HEK293 (cell line): ENCODE measurements around the gene GXYLT1.

Experiments used
- CTCF ChIA-PET: fragments of 350-600 bp; formaldehyde crosslinking; extraction: SDS; loops from one replicate; lab custom pipeline; 2021; ENCODE audit warnings: antibody characterized with exemption; lab: Yijun Ruan, JAX
- POLR2A ChIA-PET: fragments of 300-600 bp; formaldehyde crosslinking; extraction: SDS; loops from one replicate; lab custom pipeline; 2020; ENCODE audit warnings: antibody characterized with exemption, inconsistent platforms; lab: Yijun Ruan, JAX
- H3K27ac ChIP-seq: fragments of 200-500 bp; sonication (Bioruptor generic); 2 replicates; pipeline ENCODE4 v1.5.1; 2014; ENCODE audit warnings: low read depth, low read length, control low read depth, inconsistent platforms; ENCODE audit errors: extremely low read depth
- H3K36me3 ChIP-seq, 2 experiments: fragments of 200-500 bp in 1 of 2; sonication (Bioruptor generic) in 1 of 2; 1 replicate in 1 of 2; 2 replicates in 1 of 2; pipeline ENCODE4 v1.5.1; 2014 to 2017; ENCODE audit warnings: inconsistent platforms in 2 of 2, low read length in 2 of 2; ENCODE audit not compliant: control insufficient read depth in 2 of 2, insufficient read depth in 1 of 2
- H3K4me1 ChIP-seq: fragments of 200-500 bp; sonication (Bioruptor generic); 2 replicates; pipeline ENCODE4 v1.5.1; 2014; ENCODE audit warnings: mild to moderate bottlenecking, low read length, inconsistent platforms; ENCODE audit not compliant: control insufficient read depth, insufficient read depth
- H3K4me3 ChIP-seq: 2 replicates; pipeline ENCODE4 v1.5.1; 2011; ENCODE audit warnings: low read depth, mild to moderate bottlenecking, control low read depth, low read length, moderate library complexity
- H3K9me3 ChIP-seq: fragments of 200-500 bp; sonication (Bioruptor generic); 2 replicates; pipeline ENCODE4 v1.5.1; 2014; ENCODE audit warnings: low read depth, low read length, inconsistent platforms; ENCODE audit not compliant: control insufficient read depth, insufficient read depth
- KLF7 ChIP-seq: fragments of 450-650 bp; formaldehyde crosslinking; IDR thresholded peaks from 2 replicates; pipeline ENCODE4 v1.5.1; 2016; ENCODE audit warnings: missing biosample characterization, missing genetic modification characterization, borderline replicate concordance
- PRDM1 ChIP-seq: fragments of 450-650 bp; formaldehyde crosslinking; IDR thresholded peaks from 2 replicates; pipeline ENCODE4; 2016; ENCODE audit warnings: missing biosample characterization, missing genetic modification characterization
- SCRT2 ChIP-seq: fragments of 450-650 bp; formaldehyde crosslinking; IDR thresholded peaks from 2 replicates; pipeline ENCODE4 v1.5.1; 2016; ENCODE audit warnings: missing biosample characterization, missing genetic modification characterization
- ZNF138 ChIP-seq: fragments of 450-650 bp; formaldehyde crosslinking; IDR thresholded peaks from 2 replicates; pipeline ENCODE4 v1.5.1; 2016; ENCODE audit warnings: missing biosample characterization, missing genetic modification characterization, borderline replicate concordance
- ZNF146 ChIP-seq: fragments of 450-650 bp; formaldehyde crosslinking; IDR thresholded peaks from 2 replicates; pipeline ENCODE4 v1.5.1; 2016; ENCODE audit warnings: missing biosample characterization, missing genetic modification characterization
- ZNF335 ChIP-seq: fragments of 450-650 bp; formaldehyde crosslinking; conservative IDR thresholded peaks from 2 replicates; pipeline ENCODE4 v1.5.1; 2016; ENCODE audit warnings: missing biosample characterization, missing genetic modification characterization
- ZNF341 ChIP-seq: fragments of 450-650 bp; formaldehyde crosslinking; IDR thresholded peaks from 2 replicates; pipeline ENCODE4; 2016; ENCODE audit warnings: low read depth, missing biosample characterization, missing genetic modification characterization
- ZNF416 ChIP-seq: fragments of 450-650 bp; formaldehyde crosslinking; IDR thresholded peaks from 2 replicates; pipeline ENCODE4 v1.5.1; 2016; ENCODE audit warnings: missing biosample characterization, missing genetic modification characterization
- ZNF560 ChIP-seq: fragments of 450-650 bp; formaldehyde crosslinking; IDR thresholded peaks from 2 replicates; pipeline ENCODE4 v1.5.1; 2017; ENCODE audit warnings: missing biosample characterization, missing genetic modification characterization, borderline replicate concordance
- ZSCAN30 ChIP-seq: fragments of 450-650 bp; IDR thresholded peaks from 2 replicates; pipeline ENCODE4 v1.5.1; 2018; ENCODE audit warnings: missing biosample characterization, mild to moderate bottlenecking, missing genetic modification characterization, moderate library complexity
- TF ChIP-seq, protein P1 (sequence below): fragments of 450-650 bp; formaldehyde crosslinking; IDR thresholded peaks from 2 replicates; pipeline ENCODE4 v1.5.1; 2017; ENCODE audit warnings: missing biosample characterization, missing genetic modification characterization
- TF ChIP-seq, protein P2 (sequence below): fragments of 450-650 bp; formaldehyde crosslinking; IDR thresholded peaks from 2 replicates; pipeline ENCODE4 v1.5.1; 2016; ENCODE audit warnings: missing biosample characterization, missing genetic modification characterization
- TF ChIP-seq, protein P3 (sequence below): fragments of 450-650 bp; formaldehyde crosslinking; conservative IDR thresholded peaks from 2 replicates; pipeline ENCODE4 v1.5.1; 2016; ENCODE audit warnings: low read depth, missing biosample characterization, missing genetic modification characterization
- TF ChIP-seq, protein P4 (sequence below): fragments of 450-650 bp; formaldehyde crosslinking; IDR thresholded peaks from 2 replicates; pipeline ENCODE4 v1.5.1; 2016; ENCODE audit warnings: missing biosample characterization, missing genetic modification characterization, borderline replicate concordance
- TF ChIP-seq, protein P5 (sequence below): fragments of 450-650 bp; formaldehyde crosslinking; IDR thresholded peaks from 2 replicates; pipeline ENCODE4 v1.5.1; 2016; ENCODE audit warnings: missing biosample characterization, missing genetic modification characterization
- TF ChIP-seq, protein P6 (sequence below): fragments of 450-650 bp; formaldehyde crosslinking; IDR thresholded peaks from 2 replicates; pipeline ENCODE4 v1.5.0; 2017; ENCODE audit warnings: missing biosample characterization, missing genetic modification characterization, borderline replicate concordance

Gene GXYLT1

DNA sequence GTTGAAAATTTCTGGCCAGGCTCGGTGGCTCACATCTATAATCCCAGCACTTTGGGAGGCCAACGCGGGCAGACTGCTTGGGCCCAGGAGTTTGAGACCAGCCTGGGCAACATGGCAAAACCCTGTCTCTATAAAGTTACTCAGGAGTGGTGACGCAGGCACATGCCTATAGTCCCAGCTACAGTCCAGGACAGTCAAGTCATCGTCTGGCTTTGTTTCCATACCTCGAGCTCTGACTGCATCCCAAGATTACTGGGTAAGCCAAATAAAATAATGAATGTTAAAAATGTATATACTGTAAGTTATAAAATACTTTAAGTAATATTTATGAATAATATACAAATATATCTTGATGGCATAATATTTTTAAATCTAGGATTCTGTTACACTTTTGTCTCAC is 23.0 kb upstream of the GXYLT1 start:
- POLR2A ChIA-PET: interaction anchor here (0.7 kb wide), 1 partner anchor 16 kb away, joined by 5 read pairs; no protein-coding TSS in a partner anchor
- Histone ChIP-seq H3K27ac (no peak overlapping the region), H3K36me3 (peaks cover 0 to 4% of the 10 kb centered on the region in 2 experiments; a peak in 1 of 3 replicates), H3K4me1 (no peaks in the 10 kb centered on the region)
- TF ChIP-seq, protein P1, sequence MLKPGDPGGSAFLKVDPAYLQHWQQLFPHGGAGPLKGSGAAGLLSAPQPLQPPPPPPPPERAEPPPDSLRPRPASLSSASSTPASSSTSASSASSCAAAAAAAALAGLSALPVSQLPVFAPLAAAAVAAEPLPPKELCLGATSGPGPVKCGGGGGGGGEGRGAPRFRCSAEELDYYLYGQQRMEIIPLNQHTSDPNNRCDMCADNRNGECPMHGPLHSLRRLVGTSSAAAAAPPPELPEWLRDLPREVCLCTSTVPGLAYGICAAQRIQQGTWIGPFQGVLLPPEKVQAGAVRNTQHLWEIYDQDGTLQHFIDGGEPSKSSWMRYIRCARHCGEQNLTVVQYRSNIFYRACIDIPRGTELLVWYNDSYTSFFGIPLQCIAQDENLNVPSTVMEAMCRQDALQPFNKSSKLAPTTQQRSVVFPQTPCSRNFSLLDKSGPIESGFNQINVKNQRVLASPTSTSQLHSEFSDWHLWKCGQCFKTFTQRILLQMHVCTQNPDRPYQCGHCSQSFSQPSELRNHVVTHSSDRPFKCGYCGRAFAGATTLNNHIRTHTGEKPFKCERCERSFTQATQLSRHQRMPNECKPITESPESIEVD (tag by site-specific recombination): no peak
- TF ChIP-seq ZNF138 (tag by site-specific recombination) (no peak), ZSCAN30 (tag by site-specific recombination) (no peak), ZNF341 (tag by site-specific recombination) (no peak), SCRT2 (tag by site-specific recombination) (no peak), ZNF416 (tag by site-specific recombination) (no peak), ZNF146 (tag by site-specific recombination) (no peak), PRDM1 (tag by site-specific recombination) (no peak), ZNF335 (tag by site-specific recombination) (no peak), ZNF560 (tag by site-specific recombination) (no peak), KLF7 (tag by site-specific recombination) (no peak)
- TF ChIP-seq, protein P2, sequence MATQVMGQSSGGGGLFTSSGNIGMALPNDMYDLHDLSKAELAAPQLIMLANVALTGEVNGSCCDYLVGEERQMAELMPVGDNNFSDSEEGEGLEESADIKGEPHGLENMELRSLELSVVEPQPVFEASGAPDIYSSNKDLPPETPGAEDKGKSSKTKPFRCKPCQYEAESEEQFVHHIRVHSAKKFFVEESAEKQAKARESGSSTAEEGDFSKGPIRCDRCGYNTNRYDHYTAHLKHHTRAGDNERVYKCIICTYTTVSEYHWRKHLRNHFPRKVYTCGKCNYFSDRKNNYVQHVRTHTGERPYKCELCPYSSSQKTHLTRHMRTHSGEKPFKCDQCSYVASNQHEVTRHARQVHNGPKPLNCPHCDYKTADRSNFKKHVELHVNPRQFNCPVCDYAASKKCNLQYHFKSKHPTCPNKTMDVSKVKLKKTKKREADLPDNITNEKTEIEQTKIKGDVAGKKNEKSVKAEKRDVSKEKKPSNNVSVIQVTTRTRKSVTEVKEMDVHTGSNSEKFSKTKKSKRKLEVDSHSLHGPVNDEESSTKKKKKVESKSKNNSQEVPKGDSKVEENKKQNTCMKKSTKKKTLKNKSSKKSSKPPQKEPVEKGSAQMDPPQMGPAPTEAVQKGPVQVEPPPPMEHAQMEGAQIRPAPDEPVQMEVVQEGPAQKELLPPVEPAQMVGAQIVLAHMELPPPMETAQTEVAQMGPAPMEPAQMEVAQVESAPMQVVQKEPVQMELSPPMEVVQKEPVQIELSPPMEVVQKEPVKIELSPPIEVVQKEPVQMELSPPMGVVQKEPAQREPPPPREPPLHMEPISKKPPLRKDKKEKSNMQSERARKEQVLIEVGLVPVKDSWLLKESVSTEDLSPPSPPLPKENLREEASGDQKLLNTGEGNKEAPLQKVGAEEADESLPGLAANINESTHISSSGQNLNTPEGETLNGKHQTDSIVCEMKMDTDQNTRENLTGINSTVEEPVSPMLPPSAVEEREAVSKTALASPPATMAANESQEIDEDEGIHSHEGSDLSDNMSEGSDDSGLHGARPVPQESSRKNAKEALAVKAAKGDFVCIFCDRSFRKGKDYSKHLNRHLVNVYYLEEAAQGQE: no peak
- TF ChIP-seq, protein P3, sequence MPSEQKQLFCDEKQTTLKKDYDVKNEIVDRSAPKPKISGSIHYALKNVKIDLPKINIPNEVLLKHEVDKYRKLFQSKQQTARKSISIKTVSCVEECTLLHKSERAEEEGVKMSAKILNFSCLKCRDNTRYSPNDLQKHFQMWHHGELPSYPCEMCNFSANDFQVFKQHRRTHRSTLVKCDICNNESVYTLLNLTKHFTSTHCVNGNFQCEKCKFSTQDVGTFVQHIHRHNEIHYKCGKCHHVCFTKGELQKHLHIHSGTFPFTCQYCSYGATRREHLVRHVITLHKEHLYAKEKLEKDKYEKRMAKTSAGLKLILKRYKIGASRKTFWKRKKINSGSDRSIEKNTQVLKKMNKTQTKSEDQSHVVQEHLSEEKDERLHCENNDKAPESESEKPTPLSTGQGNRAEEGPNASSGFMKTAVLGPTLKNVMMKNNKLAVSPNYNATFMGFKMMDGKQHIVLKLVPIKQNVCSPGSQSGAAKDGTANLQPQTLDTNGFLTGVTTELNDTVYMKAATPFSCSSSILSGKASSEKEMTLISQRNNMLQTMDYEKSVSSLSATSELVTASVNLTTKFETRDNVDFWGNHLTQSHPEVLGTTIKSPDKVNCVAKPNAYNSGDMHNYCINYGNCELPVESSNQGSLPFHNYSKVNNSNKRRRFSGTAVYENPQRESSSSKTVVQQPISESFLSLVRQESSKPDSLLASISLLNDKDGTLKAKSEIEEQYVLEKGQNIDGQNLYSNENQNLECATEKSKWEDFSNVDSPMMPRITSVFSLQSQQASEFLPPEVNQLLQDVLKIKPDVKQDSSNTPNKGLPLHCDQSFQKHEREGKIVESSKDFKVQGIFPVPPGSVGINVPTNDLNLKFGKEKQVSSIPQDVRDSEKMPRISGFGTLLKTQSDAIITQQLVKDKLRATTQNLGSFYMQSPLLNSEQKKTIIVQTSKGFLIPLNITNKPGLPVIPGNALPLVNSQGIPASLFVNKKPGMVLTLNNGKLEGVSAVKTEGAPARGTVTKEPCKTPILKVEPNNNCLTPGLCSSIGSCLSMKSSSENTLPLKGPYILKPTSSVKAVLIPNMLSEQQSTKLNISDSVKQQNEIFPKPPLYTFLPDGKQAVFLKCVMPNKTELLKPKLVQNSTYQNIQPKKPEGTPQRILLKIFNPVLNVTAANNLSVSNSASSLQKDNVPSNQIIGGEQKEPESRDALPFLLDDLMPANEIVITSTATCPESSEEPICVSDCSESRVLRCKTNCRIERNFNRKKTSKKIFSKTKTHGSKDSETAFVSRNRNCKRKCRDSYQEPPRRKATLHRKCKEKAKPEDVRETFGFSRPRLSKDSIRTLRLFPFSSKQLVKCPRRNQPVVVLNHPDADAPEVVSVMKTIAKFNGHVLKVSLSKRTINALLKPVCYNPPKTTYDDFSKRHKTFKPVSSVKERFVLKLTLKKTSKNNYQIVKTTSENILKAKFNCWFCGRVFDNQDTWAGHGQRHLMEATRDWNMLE (tag by site-specific recombination): no peak
- TF ChIP-seq, protein P4, sequence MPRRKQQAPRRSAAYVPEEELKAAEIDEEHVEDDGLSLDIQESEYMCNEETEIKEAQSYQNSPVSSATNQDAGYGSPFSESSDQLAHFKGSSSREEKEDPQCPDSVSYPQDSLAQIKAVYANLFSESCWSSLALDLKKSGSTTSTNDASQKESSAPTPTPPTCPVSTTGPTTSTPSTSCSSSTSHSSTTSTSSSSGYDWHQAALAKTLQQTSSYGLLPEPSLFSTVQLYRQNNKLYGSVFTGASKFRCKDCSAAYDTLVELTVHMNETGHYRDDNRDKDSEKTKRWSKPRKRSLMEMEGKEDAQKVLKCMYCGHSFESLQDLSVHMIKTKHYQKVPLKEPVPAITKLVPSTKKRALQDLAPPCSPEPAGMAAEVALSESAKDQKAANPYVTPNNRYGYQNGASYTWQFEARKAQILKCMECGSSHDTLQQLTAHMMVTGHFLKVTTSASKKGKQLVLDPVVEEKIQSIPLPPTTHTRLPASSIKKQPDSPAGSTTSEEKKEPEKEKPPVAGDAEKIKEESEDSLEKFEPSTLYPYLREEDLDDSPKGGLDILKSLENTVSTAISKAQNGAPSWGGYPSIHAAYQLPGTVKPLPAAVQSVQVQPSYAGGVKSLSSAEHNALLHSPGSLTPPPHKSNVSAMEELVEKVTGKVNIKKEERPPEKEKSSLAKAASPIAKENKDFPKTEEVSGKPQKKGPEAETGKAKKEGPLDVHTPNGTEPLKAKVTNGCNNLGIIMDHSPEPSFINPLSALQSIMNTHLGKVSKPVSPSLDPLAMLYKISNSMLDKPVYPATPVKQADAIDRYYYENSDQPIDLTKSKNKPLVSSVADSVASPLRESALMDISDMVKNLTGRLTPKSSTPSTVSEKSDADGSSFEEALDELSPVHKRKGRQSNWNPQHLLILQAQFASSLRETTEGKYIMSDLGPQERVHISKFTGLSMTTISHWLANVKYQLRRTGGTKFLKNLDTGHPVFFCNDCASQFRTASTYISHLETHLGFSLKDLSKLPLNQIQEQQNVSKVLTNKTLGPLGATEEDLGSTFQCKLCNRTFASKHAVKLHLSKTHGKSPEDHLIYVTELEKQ (tag by site-specific recombination): no peak
- TF ChIP-seq, protein P5, sequence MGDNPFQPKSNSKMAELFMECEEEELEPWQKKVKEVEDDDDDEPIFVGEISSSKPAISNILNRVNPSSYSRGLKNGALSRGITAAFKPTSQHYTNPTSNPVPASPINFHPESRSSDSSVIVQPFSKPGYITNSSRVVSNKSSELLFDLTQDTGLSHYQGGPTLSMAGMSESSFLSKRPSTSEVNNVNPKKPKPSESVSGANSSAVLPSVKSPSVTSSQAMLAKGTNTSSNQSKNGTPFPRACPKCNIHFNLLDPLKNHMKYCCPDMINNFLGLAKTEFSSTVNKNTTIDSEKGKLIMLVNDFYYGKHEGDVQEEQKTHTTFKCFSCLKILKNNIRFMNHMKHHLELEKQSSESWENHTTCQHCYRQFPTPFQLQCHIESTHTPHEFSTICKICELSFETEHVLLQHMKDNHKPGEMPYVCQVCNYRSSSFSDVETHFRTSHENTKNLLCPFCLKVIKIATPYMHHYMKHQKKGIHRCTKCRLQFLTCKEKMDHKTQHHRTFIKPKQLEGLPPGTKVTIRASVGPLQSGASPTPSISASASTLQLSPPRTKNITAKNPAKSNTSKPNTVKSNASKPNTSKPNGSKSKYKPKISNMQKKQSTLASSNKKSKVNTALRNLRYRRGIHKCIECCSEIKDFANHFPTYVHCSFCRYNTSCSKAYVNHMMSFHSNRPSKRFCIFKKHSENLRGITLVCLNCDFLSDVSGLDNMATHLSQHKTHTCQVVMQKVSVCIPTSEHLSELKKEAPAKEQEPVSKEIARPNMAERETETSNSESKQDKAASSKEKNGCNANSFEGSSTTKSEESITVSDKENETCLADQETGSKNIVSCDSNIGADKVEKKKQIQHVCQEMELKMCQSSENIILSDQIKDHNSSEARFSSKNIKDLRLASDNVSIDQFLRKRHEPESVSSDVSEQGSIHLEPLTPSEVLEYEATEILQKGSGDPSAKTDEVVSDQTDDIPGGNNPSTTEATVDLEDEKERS: no peak
- TF ChIP-seq, protein P6, sequence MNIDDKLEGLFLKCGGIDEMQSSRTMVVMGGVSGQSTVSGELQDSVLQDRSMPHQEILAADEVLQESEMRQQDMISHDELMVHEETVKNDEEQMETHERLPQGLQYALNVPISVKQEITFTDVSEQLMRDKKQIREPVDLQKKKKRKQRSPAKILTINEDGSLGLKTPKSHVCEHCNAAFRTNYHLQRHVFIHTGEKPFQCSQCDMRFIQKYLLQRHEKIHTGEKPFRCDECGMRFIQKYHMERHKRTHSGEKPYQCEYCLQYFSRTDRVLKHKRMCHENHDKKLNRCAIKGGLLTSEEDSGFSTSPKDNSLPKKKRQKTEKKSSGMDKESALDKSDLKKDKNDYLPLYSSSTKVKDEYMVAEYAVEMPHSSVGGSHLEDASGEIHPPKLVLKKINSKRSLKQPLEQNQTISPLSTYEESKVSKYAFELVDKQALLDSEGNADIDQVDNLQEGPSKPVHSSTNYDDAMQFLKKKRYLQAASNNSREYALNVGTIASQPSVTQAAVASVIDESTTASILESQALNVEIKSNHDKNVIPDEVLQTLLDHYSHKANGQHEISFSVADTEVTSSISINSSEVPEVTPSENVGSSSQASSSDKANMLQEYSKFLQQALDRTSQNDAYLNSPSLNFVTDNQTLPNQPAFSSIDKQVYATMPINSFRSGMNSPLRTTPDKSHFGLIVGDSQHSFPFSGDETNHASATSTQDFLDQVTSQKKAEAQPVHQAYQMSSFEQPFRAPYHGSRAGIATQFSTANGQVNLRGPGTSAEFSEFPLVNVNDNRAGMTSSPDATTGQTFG: no peak
- TF ChIP-seq, all 188 proteins: peak for 0
- CTCF ChIA-PET: no interaction called here
- Histone ChIP-seq H3K9me3 (no peaks in the 10 kb centered on the region), H3K4me3 (no peak overlapping the region)
